Neuronal stem cell (in vitro differentiated cells): ENCODE results near the gene DCAF8.

Experiments used
- DNase-seq: peaks from one replicate; pipeline ENCODE4 v3.0.0-alpha.2; 2013; ENCODE audit warnings: low spot score
- H2AFZ ChIP-seq: one replicate; pipeline ENCODE4 v1.6.1; 2013; ENCODE audit warnings: mild to moderate bottlenecking, low read length, inconsistent platforms
- H2AK5ac ChIP-seq: 2 replicates; pipeline ENCODE4 v1.6.1; 2013; ENCODE audit warnings: low read depth, mild to moderate bottlenecking, inconsistent platforms, low read length, moderate library complexity, mixed read lengths
- H2BK120ac ChIP-seq: 2 replicates; pipeline ENCODE4 v1.6.1; 2013; ENCODE audit warnings: low read depth, mild to moderate bottlenecking, inconsistent platforms, low read length, moderate library complexity, mixed read lengths
- H2BK12ac ChIP-seq: one replicate; pipeline ENCODE4 v1.6.1; 2013; ENCODE audit warnings: low read length, inconsistent platforms
- H2BK15ac ChIP-seq: 2 replicates; pipeline ENCODE4 v1.6.1; 2013; ENCODE audit warnings: mild to moderate bottlenecking, low read length, inconsistent platforms, mixed read lengths
- H2BK5ac ChIP-seq: one replicate; pipeline ENCODE4 v1.6.1; 2013; ENCODE audit warnings: inconsistent platforms, mild to moderate bottlenecking, low read length, moderate library complexity
- H3K14ac ChIP-seq: one replicate; pipeline ENCODE4 v1.6.1; 2013; ENCODE audit warnings: low read length, inconsistent platforms
- H3K18ac ChIP-seq: 2 replicates; pipeline ENCODE4 v1.6.1; 2013; ENCODE audit warnings: low read length, inconsistent platforms
- H3K23ac ChIP-seq: 2 replicates; pipeline ENCODE4 v1.6.1; 2013; ENCODE audit warnings: low read depth, mild to moderate bottlenecking, mixed read lengths, low read length, inconsistent platforms; ENCODE audit not compliant: poor library complexity
- H3K27ac ChIP-seq: replicated peaks from 3 replicates; pipeline ENCODE4 v1.5.1; 2013; ENCODE audit warnings: low read length, inconsistent platforms
- H3K27me3 ChIP-seq, 3 experiments: 2 replicates each; pipeline ENCODE4 v1.6.1; 2013; ENCODE audit warnings: low read length in 3 of 3, mild to moderate bottlenecking in 2 of 3, inconsistent platforms in 1 of 3, low read depth in 1 of 3, mixed read lengths in 1 of 3, moderate library complexity in 1 of 3; ENCODE audit not compliant: control insufficient read depth in 3 of 3, insufficient read depth in 3 of 3
- H3K36me3 ChIP-seq, 2 donors: replicated peaks in 1 of 2; 2 replicates each; pipeline ENCODE4 v1.6.1; 2013; ENCODE audit warnings: low read length in 2 of 2; ENCODE audit not compliant: control insufficient read depth in 2 of 2, insufficient read depth in 2 of 2
- H3K4ac ChIP-seq: 2 replicates; pipeline ENCODE4 v1.6.1; 2013; ENCODE audit warnings: inconsistent platforms, mild to moderate bottlenecking, low read length, moderate library complexity
- H3K4me1 ChIP-seq, 2 donors: 1 replicate in 1 of 2; 2 replicates in 1 of 2; pipeline ENCODE4 v1.6.1; 2013; ENCODE audit warnings: low read length in 2 of 2, low read depth in 1 of 2; ENCODE audit not compliant: control insufficient read depth in 2 of 2, insufficient read depth in 1 of 2
- H3K4me2 ChIP-seq: one replicate; pipeline ENCODE4 v1.6.1; 2013; ENCODE audit warnings: mild to moderate bottlenecking, low read length, inconsistent platforms; ENCODE audit not compliant: insufficient read depth, poor library complexity, severe bottlenecking
- H3K4me3 ChIP-seq, 2 donors: 2 replicates each; pipeline ENCODE4 v1.5.1; 2013; ENCODE audit warnings: low read length in 2 of 2, mild to moderate bottlenecking in 2 of 2, inconsistent platforms in 1 of 2, moderate library complexity in 1 of 2
- H3K79me1 ChIP-seq: one replicate; pipeline ENCODE4 v1.6.1; 2013; ENCODE audit warnings: low read depth, mild to moderate bottlenecking, inconsistent platforms, low read length, moderate library complexity
- H3K9ac ChIP-seq: one replicate; pipeline ENCODE4 v1.6.1; 2013; ENCODE audit warnings: mild to moderate bottlenecking, low read depth, low read length, inconsistent platforms; ENCODE audit not compliant: poor library complexity
- H3K9me3 ChIP-seq, 2 donors: replicated peaks in 1 of 2; 2 replicates each; pipeline versions ENCODE3 to v1.6.1; 2013; ENCODE audit warnings: low read length in 2 of 2, mild to moderate bottlenecking in 2 of 2, inconsistent platforms in 1 of 2, low read depth in 1 of 2, mixed read lengths in 1 of 2, moderate library complexity in 1 of 2; ENCODE audit not compliant: control insufficient read depth in 2 of 2, insufficient read depth in 1 of 2
- H4K8ac ChIP-seq: one replicate; pipeline ENCODE4 v1.6.1; 2013; ENCODE audit warnings: low read depth, mild to moderate bottlenecking, inconsistent platforms, low read length, moderate library complexity
- H4K91ac ChIP-seq: one replicate; pipeline ENCODE4 v1.6.1; 2013; ENCODE audit warnings: low read length, low read depth, mild to moderate bottlenecking, inconsistent platforms; ENCODE audit not compliant: poor library complexity
- WGBS, 2 donors: extraction: QIAGEN DNeasy Blood & Tissue Kit; methylation state at CpG; one replicate each; pipeline ENCODE4 v1.1.7; 2013; ENCODE audit warnings: missing lambda C conversion rate in 2 of 2, mixed read lengths in 1 of 2; ENCODE audit not compliant: insufficient read length in 2 of 2, insufficient replicate concordance in 1 of 2; ENCODE audit errors: extremely low coverage in 2 of 2; 5-methylcytosine and 5-hydroxymethylcytosine counted together

Gene DCAF8

GRCh38 chr1:160284220-160284781 lies 22.0 kb upstream of the DCAF8 start:
- no CpG with 5 or more reads among the region's 15 CpGs for WGBS, 2 donors
- DNase-seq, result no peak
- peak overlapping the region; percentile 48 for H3K18ac ChIP-seq

GRCh38 chr1:160282807-160283206 lies 20.5 kb upstream of the DCAF8 start:
- Histone ChIP-seq H3K14ac (no peak overlapping the region), H3K4ac (no peak overlapping the region), H2BK12ac (no peak overlapping the region), H2BK120ac (no peak overlapping the region), H3K9me3 (no peaks in the 10 kb centered on the region), H2AFZ (no peak overlapping the region), H3K4me1 (peaks cover 0 to 7% of the 10 kb centered on the region in 2 donors), H3K4me3 (no peak overlapping the region), H3K36me3 (peaks cover 34 to 58% of the 10 kb centered on the region in 2 donors), H2BK5ac (no peak overlapping the region), H3K9ac (no peak overlapping the region), H3K79me1 (peaks cover 3% of the 10 kb centered on the region), H2BK15ac (no peak overlapping the region), H3K27ac (no peak overlapping the region), H3K4me2 (no peak overlapping the region), H2AK5ac (no peak overlapping the region), H3K27me3 (no peaks in the 10 kb centered on the region), H3K23ac (no peak overlapping the region), H4K8ac (no peak overlapping the region), H4K91ac (no peak overlapping the region), H3K18ac (no peak overlapping the region)
- WGBS, 2 donors, result no CpG with 5 or more reads among the region's 7 CpGs
- no peak for DNase-seq

More at GRCh38 chr1:160284220-160284781, 22.0 kb upstream of the DCAF8 start:
- peak overlapping the region; percentile 81 for H3K4me2 ChIP-seq
- no peak overlapping the region for H3K27ac ChIP-seq
- peak overlapping the region; percentile 88 to 89 for H3K4me3 ChIP-seq
- H3K14ac ChIP-seq, result no peak overlapping the region
- no peak overlapping the region for H2BK5ac ChIP-seq
- H3K27me3 ChIP-seq, result no peaks in the 10 kb centered on the region
- H4K91ac ChIP-seq, result no peak overlapping the region
- H3K9me3 ChIP-seq, result no peaks in the 10 kb centered on the region
- no peak overlapping the region for H2BK120ac ChIP-seq
- no peak overlapping the region for H3K4ac ChIP-seq
- H4K8ac ChIP-seq, result no peak overlapping the region
- H3K9ac ChIP-seq, result peak overlapping the region; percentile 78
- H2BK15ac ChIP-seq, result no peak overlapping the region
- peaks cover 3% of the 10 kb centered on the region for H3K79me1 ChIP-seq
- H3K36me3 ChIP-seq, result peaks cover 23 to 57% of the 10 kb centered on the region in 2 donors
- peak overlapping the region; percentile 87 for H2AFZ ChIP-seq
- no peak overlapping the region for H3K23ac ChIP-seq
- H3K4me1 ChIP-seq, result peaks cover 0 to 7% of the 10 kb centered on the region in 2 donors
- H2AK5ac ChIP-seq, result no peak overlapping the region
- no peak overlapping the region for H2BK12ac ChIP-seq

GRCh38 chr1:160277987-160278386 lies 15.6 kb upstream of the DCAF8 start:
- H3K4ac ChIP-seq, result no peak overlapping the region
- H3K4me1 ChIP-seq, result no peaks in the 10 kb centered on the region
- H3K27ac ChIP-seq, result no peak overlapping the region
- no peaks in the 10 kb centered on the region for H3K79me1 ChIP-seq
- no peak overlapping the region for H4K8ac ChIP-seq
- no peaks in the 10 kb centered on the region for H3K27me3 ChIP-seq
- DNase-seq, result no peak
- no peaks in the 10 kb centered on the region for H3K9me3 ChIP-seq
- no CpG with 5 or more reads among the region's 4 CpGs for WGBS, 2 donors
- no peak overlapping the region for H3K23ac ChIP-seq
- H2BK12ac ChIP-seq, result no peak overlapping the region
- H4K91ac ChIP-seq, result no peak overlapping the region
- H3K18ac ChIP-seq, result no peak overlapping the region
- peaks cover 33 to 73% of the 10 kb centered on the region in 2 donors for H3K36me3 ChIP-seq
- no peak overlapping the region for H3K9ac ChIP-seq
- H3K14ac ChIP-seq, result no peak overlapping the region
- no peak overlapping the region for H2AFZ ChIP-seq
- H3K4me3 ChIP-seq, result no peak overlapping the region
- no peak overlapping the region for H2BK15ac ChIP-seq
- H2AK5ac ChIP-seq, result no peak overlapping the region
- H2BK5ac ChIP-seq, result no peak overlapping the region
- H3K4me2 ChIP-seq, result no peak overlapping the region
- no peak overlapping the region for H2BK120ac ChIP-seq

- Histone ChIP-seq H3K9me3 (no peaks in the 10 kb centered on the region), H3K36me3 (peaks cover 28 to 67% of the 10 kb centered on the region in 2 donors), H3K4me3 (no peak overlapping the region), H3K14ac (no peak overlapping the region), H2AFZ (no peak overlapping the region), H3K4ac (no peak overlapping the region), H2BK5ac (no peak overlapping the region), H3K27ac (no peak overlapping the region), H4K91ac (no peak overlapping the region), H3K27me3 (peaks cover 0 to 2% (median 0%) of the 10 kb centered on the region in 3 experiments), H3K18ac (no peak overlapping the region), H2BK15ac (no peak overlapping the region), H3K79me1 (no peaks in the 10 kb centered on the region), H4K8ac (no peak overlapping the region), H3K4me1 (no peaks in the 10 kb centered on the region), H3K9ac (no peak overlapping the region), H2BK120ac (no peak overlapping the region), H2BK12ac (no peak overlapping the region), H2AK5ac (no peak overlapping the region), H3K4me2 (no peak overlapping the region), H3K23ac (no peak overlapping the region)
- DNase-seq, result no peak
- WGBS, 2 donors, result no CpG with 5 or more reads among the region's 2 CpGs
Measured at GRCh38 chr1:160277330-160277729, 15.0 kb upstream of the DCAF8 start.
